NCI-H2171 treated with DMSO at 0.1 percent for 48 hours (cell line): ENCODE measurements around the gene SLC9C1.
"Not testable (repeated sequence)": the region's sequence is repeated elsewhere in the genome, so short reads cannot be mapped to it uniquely, and the experiment has no call there.

Experiments used
- DNase-seq: peaks from one replicate; lab custom pipeline; 2025; lab: John Stamatoyannopoulos, UW

Gene SLC9C1

GRCh38 chr3:112187300-112187699 lies 106.7 kb downstream of the SLC9C1 start:
- no peak for DNase-seq

- DNase-seq = not testable (repeated sequence)
Measured at GRCh38 chr3:112185423-112186035, 108.5 kb downstream of the SLC9C1 start.

- DNase-seq = no peak
Measured at GRCh38 chr3:112175646-112176045, 118.4 kb downstream of the SLC9C1 start.

GRCh38 chr3:112175037-112175436 lies 119.0 kb downstream of the SLC9C1 start:
- no peak for DNase-seq

GRCh38 chr3:112171144-112171543 lies 122.9 kb downstream of the SLC9C1 start:
- DNase-seq = no peak

GRCh38 chr3:112170046-112170445 lies 124.0 kb downstream of the SLC9C1 start:
- DNase-seq = no peak

- DNase-seq = no peak
Measured at GRCh38 chr3:112167758-112168157, 126.3 kb downstream of the SLC9C1 start.

- no peak for DNase-seq
Measured at GRCh38 chr3:112149136-112149535, 144.9 kb downstream of the SLC9C1 start.

- DNase-seq = no peak
Measured at GRCh38 chr3:112143689-112144088, 150.3 kb downstream of the SLC9C1 start.

- DNase-seq = no peak
Measured at GRCh38 chr3:112143251-112143650, 150.8 kb downstream of the SLC9C1 start.

GRCh38 chr3:112141293-112141692 lies 152.7 kb downstream of the SLC9C1 start:
- DNase-seq = no peak

- no peak for DNase-seq
Measured at GRCh38 chr3:112140584-112140983, 153.4 kb downstream of the SLC9C1 start.

GRCh38 chr3:112138219-112138969 lies 155.6 kb downstream of the SLC9C1 start:
- no peak for DNase-seq

- no peak for DNase-seq
Measured at GRCh38 chr3:112137781-112138180, 156.2 kb downstream of the SLC9C1 start.

GRCh38 chr3:112136959-112137693 lies 156.9 kb downstream of the SLC9C1 start:
- peak; percentile 78 for DNase-seq

GRCh38 chr3:112136046-112136445 lies 158.0 kb downstream of the SLC9C1 start:
- DNase-seq = no peak

- peak; percentile 32 for DNase-seq
Measured at GRCh38 chr3:112134335-112135124, 159.5 kb downstream of the SLC9C1 start.

GRCh38 chr3:112133626-112134334 lies 160.2 kb downstream of the SLC9C1 start:
- DNase-seq = peak; percentile 54

GRCh38 chr3:112132975-112133448 lies 161.0 kb downstream of the SLC9C1 start, which contains the start of gene GCSAM:
Gene GCSAM, minus strand, starts transcription at chr3:112133248. Its CDS starts 128 bp downstream, at chr3:112133120.
- DNase-seq = peak; percentile 98

GRCh38 chr3:112132554-112132953 lies 161.5 kb downstream of the SLC9C1 start:
- no peak for DNase-seq

- no peak for DNase-seq
Measured at GRCh38 chr3:112132088-112132487, 161.9 kb downstream of the SLC9C1 start.
